Caco-2 (cell line): ENCODE measurements around the gene OR12D3. TPM values are rescaled to one million over a fixed set of nuclear protein-coding genes. Genes with fewer than 3 reads are reported as not detected.

Experiments
- BruUV-seq: library from RNA; stranded (reverse); fragments of 400-500 nt; replicated peaks from 2 replicates; lab custom pipeline; 2021; lab: Mats Ljungman, UMichigan
- CTCF ChIA-PET: fragments of 300-600 bp; sonication (Branson Sonifier 250); formaldehyde crosslinking; loops from one replicate; lab custom pipeline; 2022; ENCODE audit warnings: antibody characterized with exemption; lab: Charles Lee
- POLR2A ChIA-PET: fragments of 300-600 bp; sonication (Branson Sonifier 250); formaldehyde crosslinking; loops from one replicate; lab custom pipeline; 2022; ENCODE audit warnings: antibody characterized with exemption; lab: Charles Lee
- DNase-seq, 2 experiments: peaks; one replicate each; pipeline versions ENCODE4 v3.0.0 to v3.0.0-alpha.2; 2020 to 2022
- H3K27me3 ChIP-seq: replicated peaks from 2 replicates; pipeline ENCODE4 v1.6.0; 2011; ENCODE audit warnings: low read length; ENCODE audit not compliant: control insufficient read depth, insufficient read depth
- H3K36me3 ChIP-seq: 2 replicates; pipeline ENCODE4 v1.5.1; 2011; ENCODE audit warnings: low read length; ENCODE audit not compliant: control insufficient read depth, insufficient read depth
- H3K4me1 ChIP-seq: fragments of 250-450 bp; sonication (Bioruptor Pico); 2 replicates; pipeline ENCODE4 v1.5.1; 2020; ENCODE audit warnings: mild to moderate bottlenecking
- H3K4me3 ChIP-seq: 2 replicates; pipeline ENCODE4 v1.5.1; 2011; ENCODE audit warnings: low read depth, mild to moderate bottlenecking, control low read depth, low read length
- H3K9me3 ChIP-seq: fragments of 250-450 bp; sonication (Bioruptor Pico); 2 replicates; pipeline ENCODE4 v1.5.1; 2020; ENCODE audit warnings: mild to moderate bottlenecking, moderate library complexity
- H3K27ac Mint-ChIP-seq: one replicate; pipeline ENCODE4 v1.8.0; 2022; ENCODE audit warnings: mixed read lengths; ENCODE audit not compliant: unreplicated experiment
- H3K27me3 Mint-ChIP-seq: one replicate; pipeline ENCODE4 v1.8.0; 2022; ENCODE audit warnings: mixed read lengths; ENCODE audit not compliant: insufficient read depth, unreplicated experiment
- H3K36me3 Mint-ChIP-seq: one replicate; pipeline ENCODE4 v1.8.0; 2022; ENCODE audit warnings: mild to moderate bottlenecking, mixed read lengths; ENCODE audit not compliant: insufficient read depth, unreplicated experiment
- H3K4me1 Mint-ChIP-seq: one replicate; pipeline ENCODE4 v1.8.0; 2022; ENCODE audit warnings: low read depth, mixed read lengths; ENCODE audit not compliant: unreplicated experiment
- H3K4me3 Mint-ChIP-seq: one replicate; pipeline ENCODE4 v1.8.0; 2022; ENCODE audit warnings: mild to moderate bottlenecking, moderate library complexity, mixed read lengths; ENCODE audit not compliant: unreplicated experiment
- H3K9me3 Mint-ChIP-seq: one replicate; pipeline ENCODE4 v1.8.0; 2022; ENCODE audit warnings: mixed read lengths; ENCODE audit not compliant: unreplicated experiment
- intact Hi-C: fragments of 100-400 bp; cut with micrococcal nuclease; formaldehyde crosslinking; loops from one replicate; pipeline ENCODE4 v1.10.0; 2022; ENCODE audit not compliant: unreplicated experiment
- total RNA-seq: library from RNA; stranded (reverse); gene quantifications from 2 replicates; pipeline ENCODE4 v1.2.3, GENCODE V29; 2022
- TF ChIP-seq, protein P1 (sequence below), 2 experiments: fragments of 200-600 bp in 1 of 2; IDR thresholded peaks; 1 replicate in 1 of 2; 2 replicates in 1 of 2; pipeline versions ENCODE4 v1.5.1 to v1.8.0; 2011 to 2022; ENCODE audit warnings: antibody characterized with exemption in 1 of 2, control low read depth in 1 of 2, inconsistent platforms in 1 of 2, low read depth in 1 of 2, low read length in 1 of 2, mild to moderate bottlenecking in 1 of 2, moderate library complexity in 1 of 2; ENCODE audit not compliant: insufficient read depth in 1 of 2, severe bottlenecking in 1 of 2, unreplicated experiment in 1 of 2

OR12D3 gene
- total RNA-seq, 1 experiment from 2014 or later = not detected

DNA sequence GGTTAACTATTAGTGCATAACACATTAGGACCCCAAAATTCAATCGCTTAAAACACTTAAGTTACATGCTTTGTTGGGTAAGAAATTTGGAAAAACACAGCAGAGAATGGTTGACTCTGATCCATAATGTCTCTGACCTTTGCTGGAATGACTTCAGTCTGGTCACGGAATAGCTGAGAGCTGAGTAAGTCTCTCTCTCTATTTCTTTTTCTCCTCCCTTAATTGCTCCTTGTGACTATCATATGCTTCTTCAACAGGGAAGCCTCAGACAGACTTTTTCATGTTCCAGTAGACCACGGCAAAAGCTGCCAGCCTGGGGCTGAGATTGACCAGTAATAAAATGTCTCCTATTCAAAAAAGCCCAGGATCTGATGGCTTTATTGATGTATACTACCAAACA, 44.4 kb upstream of the OR12D3 start:
- no TSS peak for BruUV-seq
- Histone ChIP-seq H3K9me3 (no peaks in the 10 kb centered on the region; the same call in 1 of the 2 replicates), H3K27me3 (no peaks in the 10 kb centered on the region), H3K4me3 (no peak overlapping the region), H3K36me3 (no peaks in the 10 kb centered on the region), H3K4me1 (no peaks in the 10 kb centered on the region)
- Mint-ChIP-seq H3K4me3 (no peak overlapping the region), H3K36me3 (no peaks in the 10 kb centered on the region), H3K4me1 (no peaks in the 10 kb centered on the region), H3K27me3 (peaks cover 15% of the 10 kb centered on the region), H3K27ac (no peak overlapping the region), H3K9me3 (no peaks in the 10 kb centered on the region)
- TF ChIP-seq, protein P1, sequence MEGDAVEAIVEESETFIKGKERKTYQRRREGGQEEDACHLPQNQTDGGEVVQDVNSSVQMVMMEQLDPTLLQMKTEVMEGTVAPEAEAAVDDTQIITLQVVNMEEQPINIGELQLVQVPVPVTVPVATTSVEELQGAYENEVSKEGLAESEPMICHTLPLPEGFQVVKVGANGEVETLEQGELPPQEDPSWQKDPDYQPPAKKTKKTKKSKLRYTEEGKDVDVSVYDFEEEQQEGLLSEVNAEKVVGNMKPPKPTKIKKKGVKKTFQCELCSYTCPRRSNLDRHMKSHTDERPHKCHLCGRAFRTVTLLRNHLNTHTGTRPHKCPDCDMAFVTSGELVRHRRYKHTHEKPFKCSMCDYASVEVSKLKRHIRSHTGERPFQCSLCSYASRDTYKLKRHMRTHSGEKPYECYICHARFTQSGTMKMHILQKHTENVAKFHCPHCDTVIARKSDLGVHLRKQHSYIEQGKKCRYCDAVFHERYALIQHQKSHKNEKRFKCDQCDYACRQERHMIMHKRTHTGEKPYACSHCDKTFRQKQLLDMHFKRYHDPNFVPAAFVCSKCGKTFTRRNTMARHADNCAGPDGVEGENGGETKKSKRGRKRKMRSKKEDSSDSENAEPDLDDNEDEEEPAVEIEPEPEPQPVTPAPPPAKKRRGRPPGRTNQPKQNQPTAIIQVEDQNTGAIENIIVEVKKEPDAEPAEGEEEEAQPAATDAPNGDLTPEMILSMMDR (IDR thresholded peaks at IDR 0.05; ENCODE audit: insufficient read depth in 1 of 2, low read depth in 1 of 2, low read length in 1 of 2, severe bottlenecking in 1 of 2, unreplicated experiment in 1 of 2) = no peak
- intact Hi-C loops = no loop called here
- POLR2A ChIA-PET = no interaction called here
- no peak for DNase-seq
- CTCF ChIA-PET = no interaction called here

DNA sequence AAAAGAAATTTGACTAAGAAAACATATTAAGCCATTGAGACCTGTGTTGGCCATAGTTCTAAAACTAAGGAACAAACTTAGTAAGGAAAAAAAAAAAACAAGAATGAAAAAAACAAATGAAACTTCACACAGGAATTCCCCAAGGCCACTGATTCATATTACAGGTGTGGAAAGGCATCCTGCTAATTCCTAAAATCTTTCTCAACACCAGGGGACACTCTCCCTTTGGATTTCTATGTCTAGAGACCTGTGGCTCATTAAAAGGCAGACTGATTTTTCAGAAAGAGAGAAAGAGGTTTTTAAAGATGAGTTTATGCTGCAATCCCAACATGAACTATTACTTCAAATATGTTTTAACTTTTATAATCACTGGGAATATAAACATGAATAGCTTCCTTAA, 39.5 kb upstream of the OR12D3 start, which contains the start of gene OR12D1:
TSS of gene OR12D1 (plus strand) at position 341 of the 400 bp plus-strand sequence.
- Histone ChIP-seq H3K4me1 (no peaks in the 10 kb centered on the region), H3K27me3 (no peaks in the 10 kb centered on the region), H3K4me3 (no peak within 1 kb of the TSS), H3K9me3 (no peaks in the 10 kb centered on the region), H3K36me3 (no peaks in the 10 kb centered on the region)
- peak in 1 of 2 experiments; percentile 4 for DNase-seq
- no peaks in the 10 kb centered on the region for H3K4me1 Mint-ChIP-seq
- H3K9me3 Mint-ChIP-seq = peaks cover 16% of the 10 kb centered on the region
- no peak within 1 kb of the TSS for H3K27ac Mint-ChIP-seq
- intact Hi-C loops = loop anchor here (2.0 kb wide), 1 partner anchor 174 kb away; no protein-coding TSS in a partner anchor
- no peak within 1 kb of the TSS for H3K4me3 Mint-ChIP-seq
- H3K36me3 Mint-ChIP-seq = no peaks in the 10 kb centered on the region
- BruUV-seq = no TSS peak
- ChIA-PET POLR2A (no interaction called here), CTCF (no interaction called here)
- TF ChIP-seq, protein P1 (IDR thresholded peaks at IDR 0.05; ENCODE audit: insufficient read depth in 1 of 2, low read depth in 1 of 2, low read length in 1 of 2, severe bottlenecking in 1 of 2, unreplicated experiment in 1 of 2) = peak in 1 of 2 experiments; percentile 37
- H3K27me3 Mint-ChIP-seq = peaks cover 11% of the 10 kb centered on the region

DNA sequence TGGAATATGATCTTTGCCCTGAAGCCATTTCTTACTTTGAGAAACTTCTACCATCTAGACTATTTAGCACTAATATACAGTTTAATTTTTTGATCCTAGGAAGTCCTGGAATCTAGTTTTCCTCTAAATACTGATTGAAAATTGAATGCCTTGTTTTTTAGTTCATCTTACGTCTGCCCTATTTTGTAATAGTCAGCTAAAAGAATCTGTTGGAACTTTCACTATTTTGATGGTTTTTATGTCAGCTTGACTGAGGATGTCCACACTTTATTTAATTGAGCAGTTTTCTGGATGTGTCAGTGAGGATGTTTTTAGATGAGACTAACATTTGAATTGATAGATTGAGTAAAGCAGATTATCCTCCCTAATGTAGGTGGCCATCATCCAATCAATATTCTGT, 28.7 kb upstream of the OR12D3 start:
- no TSS peak for BruUV-seq
- TF ChIP-seq, protein P1 (IDR thresholded peaks at IDR 0.05; ENCODE audit: insufficient read depth in 1 of 2, low read depth in 1 of 2, low read length in 1 of 2, severe bottlenecking in 1 of 2, unreplicated experiment in 1 of 2) = no peak
- Mint-ChIP-seq H3K4me3 (no peak overlapping the region), H3K27ac (no peak overlapping the region), H3K4me1 (no peaks in the 10 kb centered on the region), H3K9me3 (no peaks in the 10 kb centered on the region), H3K27me3 (peaks cover 16% of the 10 kb centered on the region), H3K36me3 (no peaks in the 10 kb centered on the region)
- Histone ChIP-seq H3K36me3 (no peaks in the 10 kb centered on the region), H3K9me3 (no peaks in the 10 kb centered on the region), H3K27me3 (no peaks in the 10 kb centered on the region), H3K4me3 (no peak overlapping the region), H3K4me1 (no peaks in the 10 kb centered on the region)
- DNase-seq = no peak
- CTCF ChIA-PET = no interaction called here
- intact Hi-C loops = no loop called here
- POLR2A ChIA-PET = no interaction called here
